COLO829 (cell line): ENCODE measurements around the gene CAMK1D.
A peak's percentile ranks its signal among the peaks of the same experiment; 100 is the strongest.

ENCODE experiments used
- DNase-seq: peaks from one replicate; pipeline ENCODE4 v3.0.0; 2012; ENCODE audit warnings: low spot score

CAMK1D gene

DNA sequence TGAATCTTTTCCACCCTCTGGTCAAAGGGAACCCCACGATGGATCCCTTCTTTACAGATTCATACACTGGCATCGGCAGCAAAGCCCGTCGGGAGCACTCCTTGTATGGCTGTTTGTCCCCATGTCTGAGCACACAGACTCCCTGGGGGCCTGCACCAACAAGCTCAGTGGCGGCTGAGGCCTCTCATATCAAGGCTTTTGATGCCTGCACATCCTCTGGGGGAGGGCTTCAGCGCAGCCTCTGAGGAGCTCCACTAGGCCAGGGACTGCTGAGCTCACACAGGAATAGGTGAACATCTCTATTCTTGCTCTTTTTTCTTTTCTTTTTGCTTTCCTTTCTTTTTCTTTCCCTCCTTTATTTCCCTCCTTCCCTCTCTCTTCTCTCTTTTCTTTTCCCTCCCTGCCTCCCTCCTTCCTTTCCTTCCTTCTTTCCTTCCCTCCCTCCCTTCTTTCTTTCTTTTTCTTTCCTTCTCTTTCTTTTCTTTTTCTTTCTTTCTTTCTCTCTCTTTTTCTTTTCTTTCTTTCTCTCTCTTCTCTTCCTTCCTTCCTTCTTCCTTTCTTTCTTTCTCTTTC is 477.5 kb downstream of the CAMK1D start:
- no peak for DNase-seq

DNA sequence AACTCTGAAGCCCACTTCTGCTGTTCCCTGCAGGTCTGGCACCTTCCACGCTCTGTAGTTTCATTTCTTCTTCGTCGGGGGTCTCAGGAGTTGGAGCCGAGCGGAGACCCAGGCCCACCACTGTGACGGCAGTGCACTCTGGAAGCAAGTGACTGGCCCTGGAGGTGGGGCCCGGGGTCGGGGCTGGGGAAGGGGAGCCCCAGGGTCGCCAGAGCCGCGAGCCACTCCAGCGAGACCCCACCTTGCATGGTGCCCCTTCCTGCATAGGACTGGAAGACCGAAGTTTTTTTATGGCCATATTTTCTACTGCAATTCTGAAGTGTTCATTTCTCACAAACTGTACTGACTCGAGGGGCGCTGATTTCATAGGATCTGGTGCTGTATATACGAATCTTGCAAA is 479.4 kb downstream of the CAMK1D start:
- no peak for DNase-seq

DNA sequence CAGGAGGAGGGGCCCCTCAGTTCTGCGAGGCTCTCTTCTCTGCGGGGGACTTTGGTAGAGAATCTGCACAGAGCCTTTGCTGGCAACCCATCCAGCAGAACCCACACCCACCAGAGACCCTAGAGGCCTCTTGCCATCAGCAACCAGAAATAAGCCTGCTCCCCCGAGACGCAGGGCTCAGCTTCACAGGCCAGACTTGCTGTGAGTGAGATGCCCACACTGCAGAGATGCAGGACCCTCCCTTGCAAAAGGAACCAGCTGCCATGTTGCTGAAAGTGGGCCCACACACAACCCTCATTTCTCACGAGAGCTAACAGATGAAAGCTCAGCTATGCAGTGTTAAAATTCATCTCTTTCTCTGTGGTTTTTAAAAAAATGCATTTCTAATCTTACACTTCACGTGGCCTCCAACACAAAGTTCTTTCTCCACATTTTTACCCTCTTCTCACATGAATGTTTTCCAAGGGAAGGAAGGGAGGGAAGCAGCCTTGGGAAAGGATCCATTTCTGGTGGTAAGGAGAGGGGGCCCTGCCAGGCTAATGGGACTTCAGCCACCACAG is 480.6 kb downstream of the CAMK1D start:
- DNase-seq = no peak

DNA sequence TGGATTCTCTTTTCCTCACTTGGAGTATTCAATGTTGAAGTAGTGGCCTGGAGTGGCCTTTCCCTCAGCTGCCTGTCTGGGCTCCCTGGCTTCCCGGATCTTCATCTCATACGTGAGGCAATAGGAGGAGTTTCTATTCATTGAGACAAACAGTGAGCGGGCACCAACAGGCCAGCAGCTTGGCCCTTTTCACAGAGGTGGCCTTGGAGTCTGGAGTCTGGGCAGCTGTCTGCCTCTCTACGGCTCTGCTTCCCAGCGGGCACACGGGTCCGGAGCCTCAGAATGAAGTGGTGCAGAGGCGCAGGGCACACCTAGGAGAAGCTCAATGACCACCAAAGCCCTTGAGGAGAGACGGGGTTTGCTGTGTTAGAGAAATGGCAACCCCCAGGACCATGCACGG is 482.7 kb downstream of the CAMK1D start:
- no peak for DNase-seq

DNA sequence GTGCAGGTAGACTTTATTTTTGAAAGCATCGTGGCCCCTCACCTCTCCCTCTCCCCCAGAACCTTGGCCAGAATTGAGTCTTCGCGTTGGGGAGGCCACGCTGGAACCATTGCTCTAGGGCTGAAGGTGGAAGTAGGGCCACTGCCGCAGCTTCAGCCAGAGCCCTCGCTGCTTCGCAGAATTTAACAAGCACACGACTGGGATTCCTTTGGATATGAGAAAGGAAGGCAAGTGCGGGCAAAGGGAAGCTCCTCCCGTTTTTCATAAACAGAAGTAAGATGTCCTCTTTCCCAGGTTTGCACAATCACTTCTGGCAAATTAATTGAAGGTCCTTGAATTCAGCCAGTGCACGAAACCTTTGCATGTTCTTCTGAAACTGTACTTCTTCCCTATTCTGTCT is 484.1 kb downstream of the CAMK1D start:
- no peak for DNase-seq

DNA sequence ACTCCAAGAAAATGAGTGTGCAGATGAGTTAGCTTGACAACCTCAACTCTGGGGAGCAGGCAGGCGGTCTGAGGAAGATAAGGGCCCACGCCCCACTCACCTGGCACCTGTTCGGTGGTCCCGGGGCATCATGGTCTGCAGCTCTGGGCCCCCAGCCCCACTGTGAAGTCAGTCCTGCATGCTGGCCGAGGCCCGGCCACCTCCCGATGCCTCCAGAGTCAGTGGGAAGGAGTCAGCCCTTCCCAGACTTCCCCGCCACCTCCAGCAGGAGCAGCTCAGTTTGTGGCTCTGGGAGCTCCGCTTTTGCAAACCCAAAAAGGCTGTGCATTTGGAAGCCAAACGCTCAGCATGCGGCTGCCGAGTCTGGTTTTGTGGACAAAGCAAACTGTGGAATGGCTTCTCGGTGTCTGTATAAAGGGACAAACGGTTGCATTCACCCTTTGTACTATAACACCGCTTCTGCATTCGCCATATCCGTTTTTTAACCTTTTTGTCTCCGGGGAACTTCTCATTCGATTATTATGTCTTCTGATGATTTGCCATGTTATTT is 484.8 kb downstream of the CAMK1D start:
- DNase-seq = no peak

DNA sequence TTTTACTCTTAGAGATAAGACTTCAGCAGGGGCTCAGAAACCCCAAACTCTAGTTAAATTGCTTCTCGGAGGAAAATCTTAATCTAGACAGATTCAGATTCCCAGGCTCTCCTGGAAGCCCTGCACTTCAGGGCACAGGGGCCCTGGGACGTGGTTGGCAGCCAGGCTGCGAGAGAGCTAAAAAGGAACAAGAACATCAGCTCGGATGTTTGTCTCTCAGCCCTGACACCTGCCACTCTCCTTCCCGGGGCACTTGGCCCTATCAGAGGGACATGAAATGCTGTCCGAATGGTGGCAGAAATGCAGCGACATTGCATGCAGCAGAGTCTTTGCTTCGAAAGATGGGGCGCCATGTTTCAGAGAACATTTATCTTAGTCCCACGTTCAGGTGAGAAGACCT is 485.4 kb downstream of the CAMK1D start:
- no peak for DNase-seq

DNA sequence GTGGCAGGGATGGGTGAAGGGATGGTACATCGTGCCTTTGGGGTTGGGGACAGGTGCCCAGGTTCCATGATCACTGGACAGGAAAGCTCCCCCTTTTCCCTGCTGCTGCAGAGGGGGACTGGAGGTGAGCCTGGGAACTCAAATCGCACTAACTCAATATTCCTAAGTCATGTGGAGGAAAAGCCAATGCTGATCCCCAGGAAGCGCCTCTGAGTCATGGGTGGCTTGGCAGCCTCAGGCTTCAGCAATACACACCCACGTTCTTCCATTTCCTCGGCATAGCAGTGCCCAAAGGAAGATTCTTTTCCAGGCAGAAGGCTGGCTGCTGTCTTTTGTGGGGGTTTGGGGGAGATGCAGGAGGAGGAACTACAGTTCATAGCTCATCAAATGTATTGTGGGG is 486.4 kb downstream of the CAMK1D start:
- peak; percentile 2 for DNase-seq

DNA sequence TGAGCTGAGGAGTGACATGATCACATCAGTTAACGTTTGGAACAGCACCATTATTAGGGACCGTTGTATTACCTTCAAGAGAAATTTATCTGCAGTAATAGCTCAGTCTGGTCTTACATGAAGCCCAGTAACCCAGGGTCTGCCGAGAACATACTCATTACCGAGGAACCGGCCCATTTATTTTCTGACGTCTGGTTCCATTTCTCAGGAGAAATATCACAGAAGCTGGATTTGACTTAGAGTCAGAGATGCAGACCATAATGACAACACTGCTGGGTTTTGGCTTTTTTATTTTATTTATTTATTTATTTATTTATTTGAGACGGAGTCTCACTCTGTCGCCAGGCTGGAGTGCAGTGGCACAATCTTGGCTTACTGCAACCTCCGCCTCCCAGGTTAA is 489.0 kb downstream of the CAMK1D start:
- no peak for DNase-seq

DNA sequence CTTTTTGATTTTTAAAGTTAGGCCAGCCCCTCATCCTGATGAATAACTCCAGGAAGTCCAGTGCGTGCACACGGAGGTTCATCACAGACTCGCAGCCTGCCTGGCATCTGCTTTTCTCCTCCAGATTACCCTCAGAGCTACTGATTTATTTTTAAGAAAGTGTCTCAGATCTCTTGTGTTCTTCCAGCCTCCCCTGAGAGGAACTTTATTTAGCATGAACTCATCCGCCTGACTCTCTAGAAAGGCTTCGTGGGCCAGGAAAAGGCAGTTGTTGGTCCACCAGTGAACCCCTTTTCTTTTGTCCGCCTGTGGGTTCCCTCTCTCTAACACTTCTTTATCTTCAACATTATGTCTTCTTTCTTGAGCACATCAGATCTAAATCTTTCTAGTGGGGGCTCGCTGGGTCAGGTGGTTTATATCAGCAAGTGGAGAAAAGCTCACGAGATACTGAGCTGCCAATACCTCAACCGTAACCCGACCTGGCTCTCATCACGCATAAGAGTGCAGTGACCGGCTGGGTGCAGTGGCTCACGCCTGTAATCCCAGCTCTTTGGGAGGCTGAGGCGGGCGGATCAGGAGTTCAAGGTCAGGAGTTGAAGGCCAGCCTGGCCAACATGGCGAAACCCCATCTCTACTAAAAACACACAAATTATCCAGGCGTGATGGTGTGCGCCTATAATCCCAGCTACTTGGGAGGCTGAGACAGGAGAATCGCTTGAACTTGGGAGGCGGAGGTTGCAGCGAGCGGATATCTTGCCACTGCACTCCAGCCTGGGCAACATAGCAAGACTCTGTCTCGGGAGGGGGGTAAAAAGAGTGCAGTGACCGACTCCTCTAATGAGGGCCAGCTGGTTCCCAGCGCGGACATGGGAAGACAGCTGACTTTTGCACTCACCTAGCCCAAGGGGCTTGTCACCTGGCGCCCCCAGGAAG is 489.9 kb downstream of the CAMK1D start:
- no peak for DNase-seq

DNA sequence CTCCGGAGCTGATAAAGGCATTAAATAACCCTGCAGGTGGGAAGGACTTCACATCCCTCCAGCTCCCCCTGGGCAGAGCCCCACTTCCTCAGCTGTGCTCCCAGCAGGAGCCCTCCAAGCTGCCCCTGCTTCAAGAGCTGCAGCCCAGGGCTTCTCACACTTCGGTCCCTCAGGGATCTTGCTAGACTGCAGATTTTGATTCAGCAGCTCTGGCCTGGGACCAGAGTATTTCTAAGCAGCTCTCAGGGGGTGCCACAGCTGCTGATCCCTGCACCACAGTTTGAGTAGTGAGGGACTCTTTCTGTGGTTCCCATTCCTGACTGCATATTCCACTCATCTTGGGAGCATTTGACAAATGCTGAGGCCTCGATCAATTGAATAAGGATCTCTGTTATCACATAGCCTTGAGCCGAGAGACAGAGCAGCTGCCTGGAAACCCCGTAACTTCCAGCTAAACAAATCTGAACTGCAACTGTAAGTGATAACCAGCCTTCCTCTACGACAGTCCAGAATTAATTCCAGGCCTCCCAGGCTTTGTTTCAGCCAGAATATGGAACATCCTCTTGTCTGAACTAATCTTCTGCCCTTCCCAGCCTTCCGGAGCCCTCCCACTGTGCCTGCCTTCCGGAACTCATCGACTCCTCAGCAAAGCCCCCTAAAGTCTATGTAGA is 490.7 kb downstream of the CAMK1D start:
- DNase-seq = no peak

DNA sequence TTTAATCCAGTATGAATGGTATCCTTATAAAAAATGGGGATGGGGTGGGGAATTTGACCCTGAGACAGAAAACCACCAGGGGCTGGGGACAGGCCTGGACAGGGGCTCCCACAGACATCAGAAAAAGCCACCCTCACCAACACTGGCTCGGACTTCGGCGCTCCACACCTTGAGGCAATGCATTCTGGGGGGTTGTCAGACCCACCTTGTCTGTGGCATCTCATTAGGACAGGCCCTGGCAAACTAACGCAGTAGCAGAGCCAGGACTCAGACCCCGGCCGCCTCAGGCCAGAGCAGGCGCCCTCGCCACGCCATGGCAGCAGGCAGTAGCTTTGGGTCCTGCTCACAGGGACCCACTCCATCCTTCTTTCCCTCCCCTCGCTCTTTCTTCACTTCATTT is 492.1 kb downstream of the CAMK1D start:
- DNase-seq = no peak

DNA sequence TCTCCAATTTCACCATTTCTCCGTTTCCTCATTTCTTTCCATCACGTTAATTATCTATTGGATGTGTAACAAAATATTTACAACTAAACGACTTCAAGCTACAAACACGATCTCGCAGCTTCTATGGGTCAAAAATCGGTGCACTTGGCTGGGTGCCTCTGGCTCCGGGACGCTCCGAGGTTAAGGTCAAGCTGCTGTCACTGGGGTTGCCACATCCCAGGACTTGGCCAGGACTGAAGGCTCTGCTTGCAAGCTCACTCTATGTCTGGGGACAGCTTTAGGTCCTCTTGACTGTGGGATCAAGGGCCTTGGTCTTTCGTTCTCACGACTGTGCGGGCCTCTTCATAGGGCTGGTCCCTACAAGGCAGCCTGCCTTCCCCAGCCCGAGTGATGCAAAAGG is 492.5 kb downstream of the CAMK1D start:
- DNase-seq = no peak

DNA sequence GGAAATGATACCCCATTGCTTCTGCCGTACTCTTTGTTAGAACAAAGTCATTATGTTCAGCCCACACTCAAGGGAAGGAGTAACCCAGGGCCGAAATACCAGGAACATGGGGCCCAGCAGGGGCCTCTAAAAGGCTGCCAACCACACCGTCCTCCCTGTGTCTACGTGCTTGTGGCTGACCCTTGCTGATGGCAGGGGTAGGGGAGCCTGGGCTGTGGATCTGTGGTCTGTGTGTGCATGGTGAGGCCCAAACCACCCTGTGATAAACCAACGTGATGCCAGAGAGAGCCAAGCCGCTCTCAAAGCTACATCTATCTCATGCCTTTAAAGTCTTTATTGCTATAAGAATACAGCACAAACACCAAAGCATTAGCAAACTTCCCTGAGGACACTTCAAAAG is 493.0 kb downstream of the CAMK1D start:
- DNase-seq = no peak

DNA sequence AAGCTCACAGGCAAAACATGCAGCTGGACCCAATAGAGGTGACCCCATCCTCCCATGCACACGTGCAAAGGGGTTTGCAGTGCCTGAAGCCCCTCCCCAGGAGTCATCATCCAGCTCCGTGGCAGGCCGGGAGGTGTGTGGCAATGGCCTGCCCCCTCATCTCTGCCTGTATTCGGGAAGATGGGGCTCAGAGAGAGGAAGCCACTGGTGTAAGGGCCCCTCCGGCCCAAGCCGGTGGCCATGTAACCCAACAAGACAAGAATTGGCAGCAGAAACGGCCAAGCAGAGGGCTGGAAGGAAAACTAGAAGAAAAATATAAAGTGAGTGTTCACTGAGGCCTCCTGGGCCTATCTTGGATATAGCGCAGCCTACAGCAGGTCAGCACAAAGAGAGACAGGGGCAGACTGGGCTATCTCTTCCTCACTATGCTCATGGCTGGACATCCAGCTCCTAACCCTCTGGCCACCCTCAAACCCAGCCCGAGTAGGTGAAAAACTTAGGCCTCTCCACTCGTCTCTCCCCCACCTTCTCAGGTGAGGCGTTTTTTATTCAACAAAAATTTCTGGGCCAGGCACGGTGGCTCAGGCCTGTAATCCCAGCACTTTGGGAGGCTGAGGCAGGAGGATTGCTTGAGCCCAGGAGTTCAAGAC is 494.1 kb downstream of the CAMK1D start:
- DNase-seq = no peak

DNA sequence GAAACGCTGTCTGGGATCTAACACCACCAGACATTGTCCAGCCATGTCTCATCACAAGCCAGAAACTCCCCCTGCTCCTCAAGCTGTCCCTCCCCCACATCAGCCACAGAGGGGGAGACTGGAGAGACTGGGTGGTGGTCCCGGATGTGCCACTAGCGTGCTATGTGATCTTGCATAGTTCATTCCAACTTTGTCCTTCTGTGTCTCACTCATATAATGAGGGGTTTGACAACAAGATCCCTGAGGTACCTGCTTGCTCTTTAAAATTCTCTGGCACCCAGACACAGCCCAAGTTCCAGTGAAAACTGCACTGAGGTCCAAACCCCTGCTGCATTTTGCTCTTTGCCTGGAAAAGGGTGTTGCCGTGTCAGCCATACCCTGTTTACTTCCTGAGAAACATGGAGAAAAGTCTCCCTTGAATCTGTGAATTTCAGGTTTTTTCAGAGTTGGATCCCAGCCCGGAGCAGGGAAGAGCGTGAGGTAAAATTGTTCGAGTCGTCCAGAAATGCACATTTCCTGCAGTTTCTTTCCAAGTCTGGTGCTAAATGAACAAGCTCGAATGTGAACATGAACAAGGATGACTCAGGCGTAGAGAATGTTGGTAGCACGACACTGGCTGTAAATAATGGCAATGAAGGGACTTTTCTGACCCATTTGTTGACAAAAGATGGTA is 495.6 kb downstream of the CAMK1D start:
- peak; percentile 11 for DNase-seq

DNA sequence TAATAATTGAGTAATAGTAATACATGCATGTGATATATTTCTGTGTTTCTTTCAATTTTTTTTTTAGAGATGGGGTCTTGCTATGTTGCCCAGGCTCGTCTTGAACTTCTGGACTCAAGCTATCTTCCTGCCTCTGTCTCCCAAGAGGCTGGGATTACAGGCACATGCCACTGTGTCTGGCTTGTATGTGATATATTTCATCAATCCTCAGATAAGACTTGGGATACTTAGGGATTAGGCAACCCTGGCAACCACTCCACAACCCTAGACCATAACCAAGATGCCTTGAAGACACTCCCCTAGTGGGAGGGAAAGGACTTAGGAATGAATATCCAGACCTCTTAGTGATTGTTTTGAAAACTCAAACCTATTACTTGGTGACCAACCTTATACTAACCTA is 497.4 kb downstream of the CAMK1D start:
- no peak for DNase-seq

DNA sequence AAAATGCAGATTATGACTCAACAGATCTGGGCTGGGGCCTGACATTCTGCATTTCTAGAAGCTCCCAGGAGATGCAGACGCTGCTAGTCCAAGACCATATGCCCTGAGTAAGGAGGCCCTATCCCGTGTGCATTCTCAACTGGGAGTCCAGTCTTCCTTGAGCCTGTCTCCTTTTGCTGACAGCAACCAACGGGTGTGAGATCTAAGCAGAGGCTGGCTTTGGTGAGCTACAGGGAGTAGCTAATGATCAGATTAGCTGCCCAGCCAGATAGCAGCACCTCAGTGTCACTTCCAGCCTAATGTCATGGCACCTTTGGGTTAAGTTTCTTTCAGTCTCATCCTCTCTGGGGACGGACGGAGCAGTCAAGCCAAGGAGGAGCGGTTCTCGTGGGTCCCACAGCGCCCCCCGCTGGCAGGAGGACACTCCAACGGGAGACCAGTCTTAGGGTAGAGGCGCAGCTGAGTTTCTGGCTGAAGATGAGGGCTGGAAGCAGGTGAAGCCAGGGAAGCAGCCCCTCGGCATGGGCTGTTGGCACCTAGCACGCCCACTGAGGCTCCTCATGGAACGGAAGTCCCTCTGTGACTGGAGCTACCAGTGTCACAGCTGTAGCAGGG is 498.1 kb downstream of the CAMK1D start:
- DNase-seq = no peak

DNA sequence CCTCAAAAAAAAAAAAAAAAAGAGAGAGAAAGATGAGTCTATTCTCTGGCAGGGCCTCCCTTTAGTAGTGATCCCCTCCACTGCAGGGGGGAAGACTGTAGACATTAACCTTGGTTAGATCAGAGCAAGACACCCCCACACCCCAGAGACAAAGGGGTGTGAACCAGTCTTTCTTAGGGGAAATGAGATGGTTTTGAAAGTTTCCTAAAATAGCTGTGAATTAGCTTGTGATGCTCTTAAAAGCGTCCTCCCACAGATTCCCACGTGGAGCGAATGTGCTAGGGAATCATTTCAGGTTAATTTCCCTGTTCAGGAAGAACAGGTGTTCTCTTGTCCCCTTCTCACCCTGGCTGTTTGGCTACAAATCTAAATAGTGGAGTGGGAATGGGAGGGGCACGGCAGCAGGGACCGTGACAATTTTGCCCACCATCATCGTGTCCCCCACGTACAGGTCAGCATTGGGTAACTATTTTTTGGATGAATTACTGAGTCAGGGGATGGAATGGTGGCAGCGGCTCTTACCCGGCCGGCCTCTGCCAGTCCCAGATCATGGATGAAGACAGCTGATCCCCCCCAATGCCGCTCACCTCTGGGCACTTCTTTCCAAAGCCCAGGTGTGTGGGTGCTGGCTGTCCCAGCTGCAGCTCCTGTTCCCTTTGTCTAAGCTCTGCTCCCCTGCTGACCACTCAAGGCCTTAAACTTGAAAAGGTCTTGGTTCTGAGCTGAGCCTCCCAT is 499.3 kb downstream of the CAMK1D start:
- DNase-seq = no peak
